Heart left ventricle (tissue), 13 donors: ENCODE data around the gene KCNQ1.

Source experiments
- POLR2A ChIP-seq, 2 donors: fragments of 450-650 bp; IDR thresholded peaks; one replicate each; pipeline ENCODE4 v1.6.1; 2017; ENCODE audit warnings: antibody characterized with exemption in 2 of 2, mild to moderate bottlenecking in 2 of 2, moderate library complexity in 2 of 2
- TF ChIP-seq, protein P1 (sequence below), 12 donors: fragments of 200-600 bp; sonication (generic) in 4 of 12; IDR thresholded peaks; one replicate each; pipeline versions ENCODE4 v1.5.0 to v1.8.0; 2018 to 2022; ENCODE audit warnings: antibody characterized with exemption in 12 of 12, mild to moderate bottlenecking in 5 of 12
- donor health status: ischemic (EF 13 %, LVEDD 7.1; RV severe dilation, severe dysfunction).
- donor health status: DM: no; HTN: yes; CAD: no.
- donor health status: DM: no; HTN: no; CAD: no.
- donor health status: ischemic (EF 25% LVEDD 6.9; RV normal size, moderate dysfunction).
- donor health status: ischemic (EF 25% LVEDD 5.7; RV mildly dilated, moderate dysfunction).
- donor health status: ischemic (EF 35%, LVEDD 5.7; RV mildly dilated, moderate dysfunction).
- donor health status: nonischemic (EF 11% LVEDD 7.7; RV severe dilation, severe dysfunction).
- donor health status: DM: yes; HTN: yes; CAD: no.
- donor health status: PGD.
- donor health status: ischemic (EF 29% LVEDD 5.4; RV normal size, mild dysfunction).
- donor health status: nonischemic (EF 23%, LVEDD 6.1; RV moderate dilation, normal function).

DNA sequence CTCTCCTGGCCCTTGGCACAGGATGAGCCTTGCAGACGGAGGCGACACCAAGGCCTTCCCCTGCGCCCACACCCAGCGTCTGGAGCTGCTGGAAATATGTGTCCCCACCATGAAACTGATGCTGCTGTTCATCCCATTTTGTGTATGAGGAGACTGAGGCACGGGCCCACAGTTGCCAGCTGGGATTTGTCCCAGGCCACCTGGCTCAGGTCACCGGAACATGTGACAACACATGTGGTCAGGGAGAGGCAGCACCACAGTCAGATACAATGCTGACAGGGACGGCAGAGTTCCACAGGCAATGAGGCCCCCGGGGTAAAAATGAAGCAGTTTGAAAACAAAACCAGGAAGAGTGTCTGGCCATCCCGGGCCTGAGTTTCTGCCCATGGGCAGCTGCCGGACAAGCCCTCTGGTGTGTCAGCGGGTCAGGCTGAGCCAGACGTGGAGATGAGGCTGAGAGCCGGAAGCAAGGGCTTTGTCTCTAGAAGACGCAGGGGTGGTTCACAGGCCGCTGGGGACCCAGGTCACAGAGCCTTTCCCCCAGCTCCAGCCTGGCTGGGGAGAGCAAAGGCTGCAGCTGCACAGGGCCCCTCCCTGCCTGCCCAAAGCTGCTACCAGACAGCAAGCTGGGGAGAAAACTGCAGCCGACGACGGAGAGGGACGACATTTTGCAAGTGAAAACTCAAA lies 360.0 kb downstream of the KCNQ1 start:
- no peak for TF ChIP-seq POLR2A (IDR thresholded peaks at IDR 0.05)
- TF ChIP-seq, protein P1, sequence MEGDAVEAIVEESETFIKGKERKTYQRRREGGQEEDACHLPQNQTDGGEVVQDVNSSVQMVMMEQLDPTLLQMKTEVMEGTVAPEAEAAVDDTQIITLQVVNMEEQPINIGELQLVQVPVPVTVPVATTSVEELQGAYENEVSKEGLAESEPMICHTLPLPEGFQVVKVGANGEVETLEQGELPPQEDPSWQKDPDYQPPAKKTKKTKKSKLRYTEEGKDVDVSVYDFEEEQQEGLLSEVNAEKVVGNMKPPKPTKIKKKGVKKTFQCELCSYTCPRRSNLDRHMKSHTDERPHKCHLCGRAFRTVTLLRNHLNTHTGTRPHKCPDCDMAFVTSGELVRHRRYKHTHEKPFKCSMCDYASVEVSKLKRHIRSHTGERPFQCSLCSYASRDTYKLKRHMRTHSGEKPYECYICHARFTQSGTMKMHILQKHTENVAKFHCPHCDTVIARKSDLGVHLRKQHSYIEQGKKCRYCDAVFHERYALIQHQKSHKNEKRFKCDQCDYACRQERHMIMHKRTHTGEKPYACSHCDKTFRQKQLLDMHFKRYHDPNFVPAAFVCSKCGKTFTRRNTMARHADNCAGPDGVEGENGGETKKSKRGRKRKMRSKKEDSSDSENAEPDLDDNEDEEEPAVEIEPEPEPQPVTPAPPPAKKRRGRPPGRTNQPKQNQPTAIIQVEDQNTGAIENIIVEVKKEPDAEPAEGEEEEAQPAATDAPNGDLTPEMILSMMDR (IDR thresholded peaks at IDR 0.05): no peak
